D721Med (cell line): Measurements from ENCODE around the gene NELFA.

Experiments used
- DNase-seq: peaks from one replicate; pipeline ENCODE4 v3.0.0; 2011; ENCODE audit warnings: low spot score; ENCODE audit not compliant: insufficient read length
- FAIRE-seq: peaks from 2 replicates; lab custom pipeline; 2011; peaks lifted over from hg19 to GRCh38; lab: Jason Lieb, UNC
- CTCF ChIP-seq: IDR thresholded peaks from 2 replicates; pipeline ENCODE4 v1.5.1; 2012; ENCODE audit warnings: mild to moderate bottlenecking, control low read depth; ENCODE audit not compliant: insufficient read depth; ENCODE audit errors: missing control alignments

Gene NELFA

GRCh38 chr4:1975880-1976279 is 32.9 kb downstream of the NELFA start:
- no peak for TF ChIP-seq CTCF
- FAIRE-seq (no peak), DNase-seq (no peak)

- no peak for FAIRE-seq
- no peak for TF ChIP-seq CTCF
- DNase-seq, result no peak
Measured at GRCh38 chr4:1975391-1975801, 33.4 kb downstream of the NELFA start.

GRCh38 chr4:1974840-1975239 is 33.9 kb downstream of the NELFA start:
- DNase-seq (no peak), FAIRE-seq (no peak)
- no peak for TF ChIP-seq CTCF

GRCh38 chr4:1973661-1974060 is 35.1 kb downstream of the NELFA start:
- no peak for DNase-seq
- no peak for TF ChIP-seq CTCF
- no peak for FAIRE-seq

- FAIRE-seq (no peak), DNase-seq (no peak)
- no peak for TF ChIP-seq CTCF
Measured at GRCh38 chr4:1973218-1973617, 35.6 kb downstream of the NELFA start.

- FAIRE-seq (no peak), DNase-seq (no peak)
- no peak for TF ChIP-seq CTCF
Measured at GRCh38 chr4:1972414-1972813, 36.4 kb downstream of the NELFA start.

GRCh38 chr4:1971456-1972200 is 37.1 kb downstream of the NELFA start:
- TF ChIP-seq CTCF, result no peak
- DNase-seq, result no peak
- FAIRE-seq, result no peak
